Globus pallidus (tissue), 1 donor: Measurements from ENCODE around the gene SCUBE1.

Experiments
- DNase-seq: peaks from one replicate; pipeline ENCODE4 v3.0.0-alpha.2; 2015; ENCODE audit warnings: low spot score

SCUBE1 gene

DNA sequence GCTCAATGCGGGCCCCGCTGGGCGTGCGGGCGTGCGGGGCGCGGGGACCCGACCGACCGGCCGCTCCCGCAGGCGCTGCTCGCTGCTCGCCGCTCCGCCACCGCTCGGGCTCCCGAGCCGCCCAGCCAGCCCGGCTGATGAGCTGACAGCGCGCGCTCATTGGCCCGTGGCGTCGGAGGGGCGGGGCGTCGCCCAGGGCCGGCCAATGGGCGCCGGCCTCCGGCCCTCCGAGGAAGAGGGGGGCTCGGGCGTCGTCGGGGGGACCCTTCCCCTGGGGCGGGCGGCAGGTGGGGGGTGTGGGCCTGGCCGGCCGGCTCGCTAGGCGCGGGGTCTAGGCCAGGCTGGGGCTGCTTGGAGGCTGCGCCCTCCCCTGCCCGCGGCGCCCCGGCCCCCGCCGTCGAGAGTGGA is at the start of gene SCUBE1:
Gene SCUBE1, minus strand, starts transcription at position 111 of the 408 bp plus-strand sequence. CDS start 111 bp downstream, outside the sequence.
- no peak for DNase-seq

DNA sequence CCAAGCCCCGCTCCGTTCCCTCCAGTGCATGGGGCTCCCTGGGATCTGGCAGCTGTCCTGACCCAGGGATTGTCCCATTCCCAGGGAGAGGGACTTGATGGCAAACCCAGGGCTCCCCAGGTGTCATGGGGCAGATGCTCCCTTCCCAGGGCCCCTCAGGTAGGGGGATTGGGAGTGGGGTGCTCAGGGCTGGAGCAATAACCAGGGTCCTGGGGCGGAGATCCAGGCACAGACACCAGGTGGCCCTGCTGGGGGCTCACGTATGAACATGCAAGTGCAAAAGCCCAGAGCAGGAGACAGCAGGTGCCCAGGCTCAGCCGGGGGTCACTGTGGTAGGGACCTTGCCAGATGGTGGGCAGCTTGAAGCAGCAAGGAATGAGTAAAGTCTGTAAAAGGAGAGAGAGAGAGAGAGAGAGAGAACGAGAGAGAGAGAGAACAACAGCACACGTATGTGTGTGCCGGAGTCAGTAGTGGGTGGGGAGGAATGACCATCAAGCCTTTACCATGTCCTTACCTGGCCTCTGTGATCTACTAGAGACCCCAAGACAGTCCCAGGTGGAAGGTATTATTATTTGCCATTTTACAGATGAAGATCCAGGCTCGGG is 49.3 kb upstream of the SCUBE1 start:
- DNase-seq = no peak

GRCh38 chr22:43391306-43391705 is 48.1 kb upstream of the SCUBE1 start:
- no peak for DNase-seq

GRCh38 chr22:43390872-43391271 is 47.7 kb upstream of the SCUBE1 start:
- DNase-seq = no peak

DNA sequence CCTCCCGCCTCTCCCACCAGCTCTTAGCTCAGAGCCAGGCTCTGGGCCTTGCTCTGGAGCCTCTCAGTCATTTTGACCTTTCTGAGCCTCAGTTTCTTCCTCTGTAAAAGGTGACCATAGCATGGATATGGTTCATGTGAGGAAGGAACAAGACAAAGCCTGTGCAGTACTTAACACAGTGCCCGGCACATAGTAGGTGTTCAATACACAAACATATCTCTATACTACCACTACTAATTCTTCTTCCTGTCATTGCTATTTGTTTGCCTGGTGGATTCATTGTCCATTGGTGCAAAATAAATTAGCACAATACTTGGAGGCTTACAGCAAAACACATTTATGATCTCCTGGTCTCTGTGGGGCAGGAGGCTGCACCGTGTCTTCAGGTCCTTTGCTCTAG is 47.0 kb upstream of the SCUBE1 start:
- DNase-seq = no peak

DNA sequence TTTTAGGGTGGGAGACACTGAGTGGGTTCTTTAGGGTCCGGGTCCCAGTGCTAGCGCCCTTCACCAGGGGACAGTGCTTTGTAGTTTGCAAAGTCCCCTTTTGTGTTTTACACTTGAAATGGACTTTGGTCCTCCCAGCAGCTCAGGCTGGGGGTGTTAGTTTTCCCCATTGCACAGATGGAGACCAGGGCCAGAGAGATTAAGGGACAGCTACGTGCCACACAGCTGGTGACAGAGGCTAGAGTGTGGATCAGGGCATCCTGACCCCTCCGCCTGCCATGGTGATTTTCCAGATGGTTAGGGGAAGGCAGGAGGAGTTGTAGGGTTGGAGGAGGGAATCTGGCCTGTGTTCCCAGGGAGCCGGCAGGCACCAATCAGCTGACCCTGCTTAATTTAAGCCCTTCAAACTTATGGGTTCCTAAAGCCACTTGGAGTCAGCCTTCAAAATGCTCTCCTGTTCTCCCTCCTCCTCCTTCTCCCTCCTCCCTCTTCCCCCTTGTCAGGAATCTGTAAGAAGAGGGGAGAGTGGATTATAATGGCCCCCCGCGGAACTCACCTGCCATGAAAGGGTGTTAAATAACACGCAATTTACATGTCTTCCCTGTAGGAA is 46.2 kb upstream of the SCUBE1 start:
- DNase-seq = no peak

DNA sequence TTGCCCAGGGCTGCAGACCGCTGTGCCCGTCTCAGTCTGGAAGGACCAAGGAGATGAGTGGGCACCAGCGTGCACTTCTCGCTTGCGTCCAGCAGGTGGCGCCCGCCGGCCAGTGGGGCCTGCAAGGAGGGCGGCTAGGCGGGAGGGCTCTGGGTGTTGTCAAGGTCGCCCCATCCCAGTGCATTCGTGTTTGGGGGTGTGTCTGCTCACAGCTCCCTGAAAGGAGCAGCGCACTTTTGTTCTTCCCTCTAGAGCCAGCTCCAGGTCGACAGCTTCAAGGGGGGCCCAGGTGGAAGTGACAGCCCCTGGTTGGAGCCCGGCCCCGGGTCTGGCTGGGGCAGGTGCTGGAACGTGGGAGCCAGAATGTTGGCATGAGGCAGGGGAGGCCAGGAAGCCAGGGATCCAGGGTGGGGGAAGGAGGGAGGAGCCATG is 45.3 kb upstream of the SCUBE1 start:
- DNase-seq = peak; percentile 44

DNA sequence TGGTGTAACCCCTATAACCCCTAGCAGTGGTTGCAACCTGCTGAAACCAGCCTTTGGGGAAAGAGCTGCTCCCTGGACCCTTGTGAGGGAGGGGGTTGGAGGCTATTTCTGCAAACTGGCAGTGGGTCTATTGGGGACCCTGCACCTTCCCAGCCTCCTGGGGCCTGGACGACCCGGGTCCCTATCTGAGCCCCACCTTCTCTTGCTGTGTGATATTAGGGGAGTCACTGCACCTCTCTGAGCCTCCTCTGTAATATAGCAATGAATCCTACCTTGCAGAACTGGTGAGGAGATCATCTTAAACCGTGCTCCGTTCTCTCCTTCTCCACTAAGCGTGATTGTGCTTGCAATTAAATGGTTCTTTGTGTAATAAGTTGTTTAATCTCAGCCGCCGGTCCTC is 44.6 kb upstream of the SCUBE1 start:
- DNase-seq = no peak

DNA sequence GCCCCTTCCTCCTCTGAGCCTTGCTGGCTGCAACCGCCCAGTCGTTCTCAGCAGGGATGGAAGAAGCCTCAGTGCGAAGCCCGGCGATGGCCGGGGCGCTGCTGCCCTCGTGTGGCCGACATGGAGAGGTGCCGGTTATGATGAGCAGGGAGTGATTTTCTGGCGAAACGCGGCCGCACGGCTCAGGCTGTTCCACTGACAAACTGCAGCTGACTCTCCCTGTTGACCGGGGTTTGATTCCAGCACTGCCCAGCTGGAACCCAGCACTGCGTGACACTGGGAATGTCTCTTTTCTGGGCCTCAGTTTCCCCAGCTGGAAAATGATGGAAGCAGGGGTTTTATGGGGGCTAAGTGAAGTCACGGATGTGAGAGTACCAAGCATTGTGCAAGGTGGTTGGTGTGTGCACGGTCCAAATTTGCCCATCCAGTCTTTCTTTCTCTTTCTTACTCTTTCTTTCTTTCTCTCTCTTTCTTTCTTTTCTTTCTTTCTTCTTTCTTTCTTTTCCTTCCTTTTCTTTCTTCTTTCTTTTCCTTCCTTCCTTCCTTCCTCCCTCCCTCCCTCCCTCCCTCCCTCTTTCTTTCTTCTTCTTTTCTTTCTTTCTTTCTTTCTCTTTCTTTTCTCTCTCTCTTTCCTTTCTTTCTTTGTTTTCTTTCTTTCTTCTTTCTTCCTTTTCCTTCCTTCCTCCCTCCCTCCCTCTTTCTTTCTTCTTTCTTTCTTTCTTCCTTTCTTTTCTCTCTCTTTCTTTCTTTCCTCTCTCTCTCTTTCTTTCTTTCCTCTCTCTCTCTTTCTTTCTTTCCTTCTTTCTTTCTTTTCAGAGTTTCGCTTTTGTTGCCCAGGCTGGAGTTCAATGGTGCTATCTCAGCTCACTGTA is 42.8 kb upstream of the SCUBE1 start:
- DNase-seq = peak; percentile 64

DNA sequence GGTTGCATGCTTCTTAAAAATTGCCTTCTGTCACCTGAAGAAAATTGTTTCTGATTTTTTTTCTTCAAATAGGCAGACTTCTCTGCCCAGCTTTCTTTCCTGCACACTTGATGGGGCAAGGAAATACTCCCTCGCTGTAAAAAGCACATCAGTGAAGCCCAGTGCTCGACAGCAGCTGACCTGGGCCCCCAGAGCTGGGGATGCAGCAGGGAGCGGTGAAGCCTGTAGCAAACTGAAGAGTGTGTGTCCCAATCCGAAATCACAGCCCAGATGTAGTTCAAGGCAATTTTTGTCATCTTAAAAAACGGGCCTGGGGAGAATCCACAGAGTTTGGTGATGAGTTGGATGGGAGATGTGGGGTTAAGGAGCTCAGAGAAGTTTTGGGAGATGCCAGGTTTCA is 41.7 kb upstream of the SCUBE1 start:
- DNase-seq = no peak

DNA sequence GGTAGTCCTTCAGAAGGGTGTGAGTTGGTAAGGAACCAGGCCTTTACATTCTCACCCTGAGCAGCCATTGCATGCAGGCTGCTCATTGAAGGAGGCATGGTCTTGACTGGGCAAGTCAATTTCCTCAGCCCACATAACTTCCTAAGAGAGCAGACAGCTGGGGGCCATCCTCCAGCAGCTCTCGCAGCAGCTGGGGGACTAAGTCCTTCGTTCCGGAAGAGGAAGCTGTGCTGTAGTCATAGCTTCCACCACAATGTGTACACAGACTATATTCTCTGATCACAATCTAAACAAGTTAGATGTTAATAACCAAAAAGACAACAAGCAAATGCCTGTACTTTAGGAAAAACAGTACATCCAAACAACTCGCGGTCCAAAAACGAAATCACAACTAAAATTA is 38.5 kb upstream of the SCUBE1 start:
- DNase-seq = no peak

GRCh38 chr22:43377896-43378704 is 34.9 kb upstream of the SCUBE1 start:
- no peak for DNase-seq

GRCh38 chr22:43377548-43377895 is 34.4 kb upstream of the SCUBE1 start:
- DNase-seq = no peak

DNA sequence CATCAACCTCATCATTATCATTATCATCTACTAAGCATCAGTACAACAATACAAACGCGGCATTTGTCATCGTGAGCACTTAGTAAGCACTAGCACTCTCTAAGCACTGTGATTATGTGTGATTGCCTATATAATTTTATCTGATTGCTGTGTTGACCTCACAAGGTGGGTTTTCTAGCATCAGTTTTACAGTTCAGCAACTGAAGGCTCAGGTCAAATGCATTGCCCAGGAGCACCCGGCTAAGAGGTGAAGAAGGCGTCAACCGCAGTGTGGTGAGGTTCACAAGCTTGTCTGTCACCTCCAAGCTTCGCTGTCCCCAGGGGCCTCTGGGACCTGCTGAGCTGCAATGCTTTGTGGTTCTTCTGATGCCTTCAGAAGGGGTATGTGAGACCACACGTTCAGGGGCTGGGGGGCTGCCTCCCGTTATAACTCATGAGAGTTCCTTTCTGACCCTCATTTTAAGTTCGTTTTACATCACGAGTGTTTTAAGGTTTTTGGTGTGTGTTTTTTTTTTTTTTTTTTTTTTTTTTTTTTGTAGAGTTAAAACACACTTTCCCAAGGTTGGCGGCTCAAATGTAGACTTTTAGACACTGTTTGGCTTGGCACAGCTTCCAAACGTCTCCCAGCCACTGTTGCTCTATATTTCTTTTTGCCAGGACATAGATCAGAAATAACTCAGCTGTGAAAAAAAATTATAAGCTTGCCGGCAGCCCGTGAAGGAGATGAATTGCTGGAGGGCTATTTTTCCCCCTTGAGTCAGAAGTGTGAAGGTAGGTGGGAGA is 33.8 kb upstream of the SCUBE1 start:
- DNase-seq = no peak

GRCh38 chr22:43375951-43376455 is 32.8 kb upstream of the SCUBE1 start:
- DNase-seq = no peak

GRCh38 chr22:43370036-43370435 is 26.9 kb upstream of the SCUBE1 start:
- no peak for DNase-seq

GRCh38 chr22:43365715-43366440 is 22.7 kb upstream of the SCUBE1 start:
- no peak for DNase-seq

- DNase-seq = no peak
Measured at GRCh38 chr22:43364169-43364435, 20.9 kb upstream of the SCUBE1 start.

- DNase-seq = no peak
Measured at GRCh38 chr22:43363315-43364168, 20.4 kb upstream of the SCUBE1 start.

- DNase-seq = no peak
Measured at GRCh38 chr22:43360576-43360975, 17.4 kb upstream of the SCUBE1 start.
